C1 segment of cervical spinal cord (tissue), 14 donors: ENCODE data around the gene ZC4H2.
"Not testable (repeated sequence)": the region's sequence is repeated elsewhere in the genome, so short reads cannot be mapped to it uniquely, and the experiment has no call there.

Source experiments
- DNase-seq, 14 donors: peaks; one replicate each; lab custom pipeline; 2025; lab: John Stamatoyannopoulos, UW

ZC4H2 gene, protein sequence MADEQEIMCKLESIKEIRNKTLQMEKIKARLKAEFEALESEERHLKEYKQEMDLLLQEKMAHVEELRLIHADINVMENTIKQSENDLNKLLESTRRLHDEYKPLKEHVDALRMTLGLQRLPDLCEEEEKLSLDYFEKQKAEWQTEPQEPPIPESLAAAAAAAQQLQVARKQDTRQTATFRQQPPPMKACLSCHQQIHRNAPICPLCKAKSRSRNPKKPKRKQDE

DNA sequence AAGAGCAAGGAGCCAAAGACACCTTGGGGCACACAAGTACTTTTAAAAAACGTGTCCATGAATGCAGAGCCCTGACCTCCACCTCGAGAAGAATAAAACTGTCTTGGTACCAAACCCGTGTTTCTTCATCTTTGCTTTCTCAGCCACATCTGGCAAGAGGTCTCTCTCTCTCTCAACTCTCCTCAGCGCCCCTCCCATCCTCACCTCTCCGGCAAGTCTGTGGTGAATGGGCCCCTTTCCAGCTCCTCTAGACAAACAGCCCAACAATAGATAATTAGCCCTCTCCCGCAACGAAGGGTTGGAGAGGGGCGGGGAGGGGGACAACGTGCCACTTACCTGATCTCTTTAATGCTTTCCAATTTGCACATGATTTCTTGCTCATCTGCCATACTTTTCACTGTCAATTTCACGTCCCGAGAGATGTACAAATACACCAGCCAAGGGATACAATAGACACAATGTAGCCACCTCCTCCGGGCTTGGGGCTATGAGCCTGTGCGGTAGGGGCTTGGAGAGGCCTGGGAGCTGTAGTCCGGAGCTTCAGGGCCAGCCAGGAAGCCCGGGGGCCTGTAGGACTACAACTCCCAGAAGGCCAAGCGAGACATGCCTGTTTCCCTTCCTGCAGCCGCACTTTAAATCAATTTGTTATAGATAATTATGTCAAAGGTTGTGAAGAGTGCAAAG, at the start of gene ZC4H2:
Gene ZC4H2, minus strand, starts transcription at position 462 of the 684 bp plus-strand sequence. Its CDS starts 73 bp downstream, at position 389.
- DNase-seq, result peak in 13 of 14 donors; percentile 9 to 79 (median 45)

DNA sequence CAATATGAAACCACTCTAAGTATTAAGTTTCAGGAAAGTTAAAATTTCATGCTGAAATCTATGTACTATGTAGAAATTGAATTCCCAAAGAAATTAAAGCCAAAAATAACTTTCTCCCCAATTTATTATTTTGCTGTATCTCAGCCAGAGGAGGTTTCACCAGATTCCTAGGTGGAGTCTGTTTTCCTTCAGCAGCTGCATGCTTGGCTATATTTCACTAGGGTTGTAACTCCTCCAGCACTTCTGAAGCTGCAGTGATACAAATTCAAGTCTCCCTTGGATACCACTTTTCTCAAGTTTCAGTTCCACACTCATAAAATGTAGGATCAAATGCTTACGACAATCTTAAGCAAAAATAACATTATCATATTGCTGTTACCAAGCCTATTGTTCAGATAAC, 41.2 kb upstream of the ZC4H2 start:
- DNase-seq, result no peak

DNA sequence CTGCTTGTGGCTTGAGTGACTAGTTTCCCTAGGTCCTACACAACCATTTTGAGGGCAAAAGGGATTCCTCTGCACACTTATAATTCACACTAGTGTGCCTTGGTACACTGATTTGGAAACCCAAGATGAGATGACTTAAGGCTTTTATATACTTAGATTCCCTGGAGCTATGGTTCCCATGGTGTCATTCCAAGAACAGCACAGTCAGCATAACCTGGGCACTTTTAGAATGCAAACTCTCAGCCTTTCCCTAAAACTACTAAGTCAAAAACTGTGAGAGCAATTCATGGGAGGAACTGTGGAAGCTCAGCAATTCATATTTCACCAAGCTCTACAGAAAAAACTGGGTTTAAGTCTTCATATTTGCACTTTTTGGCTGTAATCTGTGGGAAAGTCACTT, 38.0 kb upstream of the ZC4H2 start:
- DNase-seq, result no peak

DNA sequence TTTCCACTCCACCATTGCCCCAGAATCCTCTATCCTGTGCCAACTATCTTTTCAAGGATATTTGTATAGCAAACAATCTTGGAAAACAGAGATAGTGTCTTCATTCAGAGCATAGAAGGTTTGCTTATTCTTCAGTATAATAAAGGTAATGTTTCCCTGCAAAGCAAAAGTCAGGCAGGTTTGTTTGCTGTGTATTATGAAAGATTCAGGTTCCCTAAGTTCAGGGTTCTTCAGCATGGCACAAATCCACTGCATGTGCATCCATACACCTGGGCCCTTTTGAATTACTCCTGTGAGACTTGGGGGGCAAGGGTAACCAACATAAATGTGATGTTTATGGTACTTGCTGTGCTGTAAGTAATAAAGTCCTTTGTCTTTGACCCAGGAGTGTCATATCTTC, 33.2 kb upstream of the ZC4H2 start:
- DNase-seq, result no peak

DNA sequence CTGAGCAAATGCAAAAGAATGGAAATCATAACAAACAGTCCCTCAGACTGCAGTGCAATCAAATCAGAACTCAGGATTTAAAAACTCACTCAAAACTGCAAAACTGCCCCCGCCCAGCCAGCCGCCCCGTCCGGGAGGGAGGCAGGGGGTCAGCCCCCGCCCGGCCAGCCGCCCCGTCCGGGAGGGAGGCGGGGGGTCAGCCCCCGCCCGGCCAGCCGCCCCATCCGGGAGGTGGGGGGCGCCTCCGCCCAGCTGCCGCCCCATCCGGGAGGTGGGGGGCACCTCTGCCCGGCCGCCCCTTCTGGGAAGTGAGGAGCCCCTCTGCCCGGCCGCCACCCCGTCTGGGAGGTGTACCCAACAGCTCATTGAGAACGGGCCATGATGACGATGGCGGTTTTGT, 26.0 kb upstream of the ZC4H2 start:
- not testable (repeated sequence) for DNase-seq

DNA sequence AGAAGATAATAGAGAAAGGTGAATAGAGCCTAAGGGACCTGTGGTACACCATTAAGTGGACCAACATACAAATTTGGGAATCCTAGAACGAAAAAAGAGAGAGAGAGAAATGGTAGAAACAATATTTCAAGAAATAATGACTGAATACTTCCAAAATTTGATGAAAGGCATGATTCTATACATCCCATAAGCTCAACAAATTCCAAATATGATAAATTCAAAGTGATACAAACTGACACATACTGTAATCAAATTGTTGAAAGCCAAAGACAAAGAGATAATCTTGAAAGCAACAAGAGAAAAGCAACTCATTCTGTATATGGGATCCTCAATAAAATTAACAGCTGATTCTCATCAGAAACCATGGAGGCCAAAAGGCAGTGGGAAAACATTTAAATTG, 20.6 kb upstream of the ZC4H2 start:
- DNase-seq, result no peak

DNA sequence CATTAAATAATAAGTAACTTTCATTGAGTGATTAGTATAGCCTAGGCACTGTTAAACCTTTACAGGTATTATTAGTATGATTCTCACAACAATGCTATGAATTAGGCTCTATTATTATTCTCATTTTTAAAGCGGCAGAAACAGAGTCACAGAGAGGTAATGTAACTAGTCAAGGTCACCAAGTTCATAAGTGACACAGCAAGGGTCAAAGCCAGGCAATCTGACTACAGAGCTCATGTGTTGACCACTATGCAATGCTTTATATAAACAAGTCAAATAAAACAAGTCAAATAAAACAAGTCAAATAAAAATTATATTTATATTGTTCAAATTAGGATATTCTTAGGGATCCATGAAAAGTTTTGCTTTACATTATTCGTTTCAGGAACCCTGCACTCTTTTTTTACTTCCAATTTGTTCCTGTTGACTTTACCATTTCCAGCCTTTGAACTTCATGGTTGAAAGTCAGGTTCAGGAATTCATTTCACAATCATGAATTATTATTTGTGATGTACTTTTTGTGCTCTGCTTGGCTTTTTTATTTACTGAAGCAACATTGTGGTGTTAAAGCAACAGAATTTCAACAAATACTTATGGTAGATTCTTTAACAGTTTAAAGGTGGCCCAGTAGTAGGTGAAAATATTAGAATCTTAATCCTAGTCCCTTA, 18.0 kb upstream of the ZC4H2 start:
- DNase-seq, result no peak

DNA sequence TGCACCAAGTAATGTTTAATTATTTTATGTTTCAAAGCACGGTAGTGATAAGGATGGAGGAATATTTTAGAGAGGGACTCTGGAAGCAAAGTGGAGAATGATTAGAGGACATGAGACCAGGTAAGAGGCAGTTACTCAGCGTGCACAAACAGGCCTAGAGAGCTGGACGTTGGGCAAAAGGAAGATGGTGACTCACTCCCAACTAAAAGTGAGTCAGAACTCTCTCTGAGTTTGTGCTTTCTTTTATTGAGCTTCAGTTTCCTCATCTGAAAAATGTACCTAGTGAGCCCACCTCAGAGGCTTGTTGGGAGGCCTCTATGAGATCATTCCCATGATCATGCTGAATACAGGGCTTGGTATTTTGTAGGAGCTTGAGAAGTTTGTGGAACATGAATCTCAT, 1.6 kb upstream of the ZC4H2 start:
- DNase-seq, result no peak

DNA sequence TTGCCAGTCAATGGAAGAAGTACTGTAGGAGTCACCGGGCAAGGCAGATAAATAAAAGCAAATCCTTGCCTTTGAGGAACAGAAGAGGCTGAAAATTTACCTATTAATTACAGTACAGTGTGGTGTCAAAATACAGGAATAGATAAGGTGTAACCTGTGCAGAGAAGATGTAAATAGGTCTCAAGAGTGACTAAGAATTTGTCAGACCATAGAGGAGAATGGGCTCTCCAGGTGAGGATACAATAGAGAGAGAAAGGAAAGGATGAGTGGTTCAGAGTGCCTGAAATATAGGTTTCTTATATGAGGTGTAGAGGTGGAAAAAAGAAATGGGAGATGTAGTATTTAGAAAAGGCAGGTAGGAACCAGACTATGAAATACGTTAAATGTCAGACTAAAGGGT, 801 bp upstream of the ZC4H2 start:
- no peak for DNase-seq

DNA sequence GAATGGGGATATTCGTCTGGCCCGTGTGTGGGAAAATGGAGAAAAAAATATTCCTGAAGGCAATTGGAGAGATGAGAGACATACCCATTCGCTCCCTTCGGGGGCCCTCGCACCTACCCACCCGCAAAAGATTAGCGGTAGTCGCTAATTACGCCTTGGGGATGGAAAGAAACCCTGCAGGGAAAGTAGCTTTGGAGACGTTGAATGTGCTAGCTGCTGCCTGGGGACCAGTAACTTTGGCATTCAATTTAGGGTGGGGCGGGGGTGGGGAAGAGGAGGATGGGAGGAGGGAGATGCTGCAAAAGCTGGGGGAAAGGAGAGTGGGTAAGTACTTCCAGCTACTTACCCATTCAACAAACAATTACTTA, 407 bp upstream of the ZC4H2 start:
- peak in 2 of 14 donors; percentile 21 to 34 for DNase-seq

DNA sequence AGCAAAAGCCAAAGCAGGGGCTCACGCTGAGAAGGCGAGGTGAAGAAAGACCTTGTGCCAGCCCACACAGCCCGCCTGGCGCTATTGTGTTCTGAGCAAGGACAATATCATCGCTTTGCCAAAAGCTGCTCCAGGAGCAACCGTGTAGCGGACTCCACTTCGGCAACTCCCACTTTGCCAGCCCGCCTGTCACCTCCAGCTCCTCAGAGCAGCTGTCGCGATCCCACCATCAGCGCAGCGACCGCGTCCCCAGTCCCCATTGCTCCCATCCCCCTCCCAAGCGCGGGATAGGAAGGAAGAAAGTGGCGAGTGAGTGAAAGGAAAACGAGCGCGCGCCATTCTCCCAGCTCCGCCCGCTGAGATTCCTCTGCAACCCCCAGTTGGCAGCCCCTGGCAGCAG, 759 bp downstream of the ZC4H2 start:
- DNase-seq, result peak in 8 of 14 donors; percentile 1 to 42 (median 16)

DNA sequence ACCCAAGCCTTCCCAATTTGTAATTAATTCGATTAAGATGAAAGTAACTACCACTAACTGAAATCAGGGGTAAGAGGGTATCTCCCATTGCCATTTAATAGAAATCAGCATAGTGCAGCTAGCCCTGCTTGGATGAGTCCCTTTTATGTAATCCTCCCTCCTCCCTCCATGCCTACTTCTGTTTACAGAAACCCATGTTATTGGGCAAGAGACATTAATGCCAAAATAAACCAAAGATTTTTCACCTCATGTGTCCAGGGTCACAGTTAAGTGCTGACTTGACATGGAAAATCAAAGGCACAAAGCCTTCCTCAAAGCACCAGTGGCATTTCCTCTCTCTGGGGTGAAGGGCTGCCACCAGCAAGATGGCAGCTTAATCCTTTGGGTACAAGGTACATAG, 50.8 kb downstream of the ZC4H2 start:
- no peak for DNase-seq

DNA sequence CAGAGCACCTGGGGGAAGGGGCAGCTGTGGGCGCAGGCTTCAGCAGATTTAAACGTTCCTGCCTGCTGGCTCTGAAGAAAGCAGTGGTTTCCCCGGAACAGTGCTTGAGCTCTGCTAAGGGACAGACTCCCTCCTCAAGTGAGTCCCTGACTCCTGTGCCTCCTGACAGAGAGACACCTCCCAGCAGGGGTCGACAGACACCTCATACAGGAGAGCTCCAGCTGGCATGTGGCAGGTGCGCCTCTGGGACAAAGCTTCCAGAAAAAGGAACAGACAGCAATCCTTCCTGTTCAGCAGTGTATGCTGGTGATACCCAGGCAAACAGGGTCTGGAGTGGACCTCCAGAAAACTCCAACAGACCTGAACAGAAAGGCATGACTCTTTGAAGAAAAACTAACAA, 68.1 kb downstream of the ZC4H2 start:
- DNase-seq, result no peak

DNA sequence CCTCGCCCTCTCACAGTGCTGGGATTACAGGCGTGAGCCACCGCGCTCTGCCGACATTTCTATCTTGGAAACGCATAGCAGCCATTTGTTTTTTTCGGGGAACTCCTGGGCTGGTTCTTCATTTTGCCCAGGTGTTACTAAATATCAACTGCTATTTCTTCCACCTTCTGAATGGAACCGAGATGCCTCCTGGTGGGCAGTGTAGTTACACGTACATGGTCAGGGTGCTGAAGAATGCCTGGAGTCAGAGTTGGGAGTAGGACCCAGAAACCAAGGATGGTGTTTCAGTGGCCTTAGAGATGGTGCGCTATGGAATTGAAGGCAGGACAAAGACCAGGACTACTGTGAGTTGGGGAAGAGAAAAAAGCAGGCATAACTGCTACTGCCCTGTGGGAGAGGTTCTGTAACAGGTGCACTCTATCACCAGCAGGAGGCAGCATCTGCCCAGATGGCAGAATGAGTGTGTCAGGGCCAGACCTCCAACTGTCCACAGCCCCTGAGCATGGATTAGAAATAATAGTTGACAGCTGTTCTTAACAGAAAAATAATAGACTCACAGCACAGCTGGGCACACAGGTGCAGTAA, 81.7 kb downstream of the ZC4H2 start:
- no peak for DNase-seq

DNA sequence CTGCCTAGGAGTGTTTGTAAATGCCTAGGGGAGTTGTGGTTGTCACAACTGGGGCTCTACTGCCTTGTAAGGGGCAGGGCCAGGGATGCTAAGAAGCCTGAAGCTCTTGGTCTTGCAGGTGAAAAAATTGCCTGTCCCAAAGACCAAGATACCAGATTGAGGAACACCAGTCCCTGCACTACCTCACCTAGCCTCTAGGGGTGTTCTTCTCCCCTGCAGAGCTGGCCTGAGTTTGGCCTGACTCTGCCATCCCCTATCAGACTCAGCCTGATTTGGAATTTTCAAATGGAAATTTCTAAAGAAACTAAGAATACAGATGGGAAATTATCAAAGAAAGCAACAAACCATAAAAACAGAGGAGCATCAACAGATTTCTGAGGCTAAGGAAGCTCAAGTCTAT, 90.4 kb downstream of the ZC4H2 start:
- DNase-seq, result no peak

DNA sequence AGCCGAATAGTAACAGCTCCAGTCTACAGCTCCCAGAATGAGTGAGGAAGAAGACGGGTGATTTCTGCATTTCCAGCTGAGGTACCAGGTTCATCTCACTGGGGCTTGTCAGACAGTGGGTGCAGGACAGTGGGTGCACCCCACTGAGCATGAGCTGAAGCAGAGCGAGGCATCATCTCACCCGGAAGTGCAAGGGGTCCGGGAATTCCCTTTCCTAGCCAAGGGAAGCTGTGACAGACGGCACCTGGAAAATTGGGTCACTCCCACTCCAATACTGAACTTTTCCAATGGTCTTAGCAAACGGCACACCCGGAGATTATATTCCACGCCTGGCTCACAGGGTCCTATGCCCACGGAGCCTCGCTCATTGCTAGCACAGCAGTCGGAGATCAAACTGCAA, 97.5 kb downstream of the ZC4H2 start:
- not testable (repeated sequence) for DNase-seq

DNA sequence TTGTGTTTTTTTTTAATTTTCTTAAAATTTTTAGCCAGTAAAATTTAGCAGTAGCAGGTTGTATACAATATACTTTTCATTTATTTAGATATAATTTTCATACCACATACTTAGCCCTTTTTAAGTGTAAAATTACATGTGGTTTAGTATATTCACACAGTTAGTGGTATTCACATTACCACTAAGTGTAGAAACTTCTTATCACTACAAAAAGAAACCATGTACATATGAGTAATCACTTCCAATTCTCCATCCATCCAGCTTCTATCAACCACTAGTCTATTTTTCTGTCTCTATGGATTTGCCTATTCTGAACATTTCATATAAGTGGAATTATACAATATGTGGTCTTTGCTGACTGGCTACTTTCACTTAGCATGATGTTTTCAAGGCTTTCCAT, 109.0 kb downstream of the ZC4H2 start:
- no peak for DNase-seq
